PC-9 (cell line): Measurements from ENCODE around the gene CST2.

Experiments
- CTCF ChIP-seq: fragments of 200-600 bp; sonication (generic); conservative IDR thresholded peaks from 2 replicates; pipeline ENCODE4 v1.6.1; 2017; ENCODE audit warnings: mixed run types, antibody characterized with exemption, mild to moderate bottlenecking, moderate library complexity
- EZH2 ChIP-seq: fragments of 200-600 bp; sonication (generic); IDR thresholded peaks from 2 replicates; pipeline ENCODE4 v1.8.0; 2017; ENCODE audit warnings: antibody characterized with exemption, low read depth

GRCh38 chr20:23823621-23824324 lies 2.8 kb downstream of the CST2 start:
- TF ChIP-seq CTCF (no peak), EZH2 (no peak)
